Panc1 (cell line): ENCODE results near the gene NTN5.

ENCODE experiments used
- CTCF ChIP-seq: fragments of 450-650 bp; IDR thresholded peaks from 2 replicates; pipeline ENCODE4 v1.5.1; 2017; ENCODE audit warnings: mild to moderate bottlenecking
- POLR2AphosphoS5 ChIP-seq: IDR thresholded peaks from 2 replicates; pipeline ENCODE4 v1.6.1; 2012; ENCODE audit warnings: mild to moderate bottlenecking, low read depth, low read length, moderate library complexity
- REST ChIP-seq, 2 experiments: IDR thresholded peaks; 2 replicates each; pipeline ENCODE4 v1.6.1; 2011 to 2012; ENCODE audit warnings: low read depth in 2 of 2, control low read depth in 1 of 2, low read length in 1 of 2, mild to moderate bottlenecking in 1 of 2, moderate library complexity in 1 of 2; ENCODE audit not compliant: insufficient read depth in 1 of 2
- TCF7L2 ChIP-seq: IDR thresholded peaks from 2 replicates; pipeline ENCODE4 v1.6.1; 2011; ENCODE audit warnings: mild to moderate bottlenecking, low read depth, low read length, inconsistent platforms

GRCh38 chr19:48650974-48651682 lies 21.7 kb downstream of the NTN5 start:
- TF ChIP-seq REST (IDR thresholded peaks at IDR 0.05; ENCODE audit: insufficient read depth in 1 of 2, low read depth in 2 of 2, low read length in 1 of 2) = no peak
- no peak for TF ChIP-seq CTCF
- TF ChIP-seq POLR2AphosphoS5 = no peak
- no peak for TF ChIP-seq TCF7L2
